ENCODE results near the gene ISG15. TPM values are rescaled to one million over a fixed set of nuclear protein-coding genes. Genes with fewer than 3 reads are reported as not detected.
A peak's percentile ranks its signal among the peaks of the same experiment; 100 is the strongest.

ISG15 gene
- total RNA-seq, 2 experiments from 2014 or later: 94.5 to 102 TPM

GRCh38 chr1:1059494-1060280 lies 46.4 kb downstream of the ISG15 start:
- Mint-ChIP-seq H3K9me3 (no peaks in the 10 kb centered on the region), H3K4me3 (peak overlapping the region; percentile 87), H3K27ac (no peak overlapping the region), H3K36me3 (ENCODE audit: low read depth) (peaks cover 29% of the 10 kb centered on the region), H3K27me3 (peaks cover 24% of the 10 kb centered on the region), H3K4me1 (ENCODE audit: low read depth) (peaks cover 31% of the 10 kb centered on the region)
- CTCF ChIA-PET: interaction anchor here (0.8 to 1.5 kb wide), 11 partner anchors 11 to 76 kb away, joined by 3 to 9 read pairs (median 3); no protein-coding TSS in a partner anchor
- intact Hi-C loops (cut with micrococcal nuclease): no loop called here
- DNase-seq (peak; percentile 96), ATAC-seq (peak; percentile 55)
- POLR2A ChIA-PET: interaction anchor here (0.7 to 3.2 kb wide), 7 partner anchors 13 to 93 kb away, joined by 3 to 24 read pairs (median 4); partner anchors contain the start of gene ISG15
- TF ChIP-seq CTCF (IDR thresholded peaks at IDR 0.05): no peak

GRCh38 chr1:1060281-1061000 lies 47.1 kb downstream of the ISG15 start:
- H3K9me3 Mint-ChIP-seq: no peaks in the 10 kb centered on the region
- no peak for TF ChIP-seq CTCF (IDR thresholded peaks at IDR 0.05)
- peaks cover 30% of the 10 kb centered on the region for H3K36me3 Mint-ChIP-seq (ENCODE audit: low read depth)
- CTCF ChIA-PET: interaction anchor here (0.8 to 1.5 kb wide), 4 partner anchors 15 to 41 kb away, joined by 3 to 4 read pairs (median 3); no protein-coding TSS in a partner anchor
- intact Hi-C loops (cut with micrococcal nuclease): no loop called here
- DNase-seq (no peak), ATAC-seq (no peak)
- H3K4me1 Mint-ChIP-seq (ENCODE audit: low read depth): peaks cover 34% of the 10 kb centered on the region
- H3K27ac Mint-ChIP-seq: no peak overlapping the region
- peaks cover 24% of the 10 kb centered on the region for H3K27me3 Mint-ChIP-seq
- POLR2A ChIA-PET: interaction anchor here (0.5 to 3.2 kb wide), 5 partner anchors 21 to 263 kb away, joined by 3 to 24 read pairs (median 4); no protein-coding TSS in a partner anchor
- H3K4me3 Mint-ChIP-seq: peak overlapping the region; percentile 87

- ChIA-PET CTCF (interaction anchor here (1.1 to 3.7 kb wide), 5 partner anchors 23 to 77 kb away, joined by 3 to 38 read pairs (median 4); no protein-coding TSS in a partner anchor), POLR2A (interaction anchor here (0.9 to 3.1 kb wide), 3 partner anchors 23 to 103 kb away, joined by 3 to 30 read pairs (median 5); partner anchors contain the start of gene NOC2L)
- no peak for ATAC-seq
- peaks cover 42% of the 10 kb centered on the region for H3K4me1 Mint-ChIP-seq (ENCODE audit: low read depth)
- H3K4me3 Mint-ChIP-seq: peak overlapping the region; percentile 87
- DNase-seq: no peak
- no peaks in the 10 kb centered on the region for H3K9me3 Mint-ChIP-seq
- peak overlapping the region; percentile 90 for H3K27ac Mint-ChIP-seq
- H3K27me3 Mint-ChIP-seq: peaks cover 24% of the 10 kb centered on the region
- peaks cover 35% of the 10 kb centered on the region for H3K36me3 Mint-ChIP-seq (ENCODE audit: low read depth)
- intact Hi-C loops (cut with micrococcal nuclease): no loop called here
- no peak for TF ChIP-seq CTCF (IDR thresholded peaks at IDR 0.05)
Measured at GRCh38 chr1:1061682-1062345, 48.5 kb downstream of the ISG15 start.

- DNase-seq (no peak), ATAC-seq (no peak)
- H3K4me1 Mint-ChIP-seq (ENCODE audit: low read depth): peaks cover 42% of the 10 kb centered on the region
- H3K27me3 Mint-ChIP-seq: peaks cover 21% of the 10 kb centered on the region
- CTCF ChIA-PET: interaction anchor here (1.1 to 3.7 kb wide), 9 partner anchors 24 to 188 kb away, joined by 3 to 38 read pairs (median 7); no protein-coding TSS in a partner anchor
- H3K27ac Mint-ChIP-seq: peak overlapping the region; percentile 90
- intact Hi-C loops (cut with micrococcal nuclease): no loop called here
- H3K36me3 Mint-ChIP-seq (ENCODE audit: low read depth): peaks cover 38% of the 10 kb centered on the region
- POLR2A ChIA-PET: interaction anchor here (1.0 to 3.1 kb wide), 7 partner anchors 20 to 103 kb away, joined by 3 to 30 read pairs (median 5); partner anchors contain the start of gene NOC2L
- peak overlapping the region; percentile 87 for H3K4me3 Mint-ChIP-seq
- H3K9me3 Mint-ChIP-seq: no peaks in the 10 kb centered on the region
- no peak for TF ChIP-seq CTCF (IDR thresholded peaks at IDR 0.05)
Measured at GRCh38 chr1:1062348-1063163, 49.3 kb downstream of the ISG15 start.
